GM12878 (cell line): Measurements from ENCODE around the gene TRIOBP. TPM values are rescaled to one million over a fixed set of nuclear protein-coding genes. Genes with fewer than 3 reads are reported as not detected.
A peak's percentile ranks its signal among the peaks of the same experiment; 100 is the strongest.
"Not testable (repeated sequence)": the region's sequence is repeated elsewhere in the genome, so short reads cannot be mapped to it uniquely, and the experiment has no call there.

Experiments
- ATAC-seq: fragments of 200-7000 bp; cut with Tn5 transposase; 3 replicates; pipeline ENCODE4 v1.9.1; 2020; ENCODE audit warnings: mild to moderate bottlenecking, moderate library complexity
- BruUV-seq: library from RNA; stranded (reverse); fragments of 400-500 nt; replicated peaks from 2 replicates; lab custom pipeline; 2021; lab: Mats Ljungman, UMichigan
- CTCF ChIA-PET: fragments of 300-600 bp; sonication (Branson Sonifier 250); formaldehyde crosslinking; extraction: SDS; loops from one replicate; lab custom pipeline; 2021; ENCODE audit warnings: inconsistent platforms; lab: Yijun Ruan, JAX
- POLR2A ChIA-PET: fragments of 350-600 bp; formaldehyde crosslinking; extraction: SDS; loops from one replicate; lab custom pipeline; 2021; ENCODE audit warnings: inconsistent platforms; lab: Charles Lee
- RAD21 ChIA-PET: fragments of 300-600 bp; sonication (Branson Sonifier 250); formaldehyde crosslinking; loops from one replicate; lab custom pipeline; 2023; ENCODE audit warnings: antibody characterized with exemption; ENCODE audit not compliant: unreplicated experiment; lab: Charles Lee
- SMC1A ChIA-PET: fragments of 300-600 bp; sonication (Branson Sonifier 250); formaldehyde crosslinking; loops from one replicate; lab custom pipeline; 2023; ENCODE audit not compliant: unreplicated experiment, uncharacterized antibody; lab: Charles Lee
- DNase-seq: peaks from one replicate; pipeline ENCODE4 v3.0.0-alpha.2; 2011; ENCODE audit warnings: low read depth, low spot score
- FAIRE-seq: peaks from 3 replicates; lab custom pipeline; 2011; peaks lifted over from hg19 to GRCh38; lab: Jason Lieb, UNC
- H2AFZ ChIP-seq: 2 replicates; pipeline ENCODE4 v1.6.0; 2011; ENCODE audit warnings: low read depth, low read length, control low read depth; ENCODE audit not compliant: control insufficient read depth
- H3K27ac ChIP-seq: 2 replicates; pipeline ENCODE4 v1.5.1; 2011; ENCODE audit warnings: control low read depth; ENCODE audit not compliant: control insufficient read depth, insufficient read depth
- H3K27me3 ChIP-seq, 2 experiments: replicated peaks in 1 of 2; 2 replicates each; pipeline versions ENCODE4 v1.6.0 to v1.6.1; 2011; ENCODE audit warnings: low read length in 1 of 2; ENCODE audit not compliant: control insufficient read depth in 2 of 2, insufficient read depth in 2 of 2
- H3K36me3 ChIP-seq, 2 experiments: 2 replicates each; pipeline ENCODE4 v1.5.1; 2011; ENCODE audit warnings: low read length in 1 of 2; ENCODE audit not compliant: control insufficient read depth in 2 of 2, insufficient read depth in 2 of 2
- H3K4me1 ChIP-seq: 2 replicates; pipeline ENCODE4 v1.6.1; 2011; ENCODE audit warnings: mild to moderate bottlenecking, low read length, moderate library complexity, mixed read lengths; ENCODE audit not compliant: control insufficient read depth, insufficient read depth
- H3K4me2 ChIP-seq: 2 replicates; pipeline ENCODE4 v1.6.0; 2011; ENCODE audit warnings: control low read depth; ENCODE audit not compliant: control insufficient read depth, insufficient read depth
- H3K4me3 ChIP-seq: fragments of 200-600 bp; sonication (generic); 2 replicates; pipeline ENCODE4 v1.5.1; 2016
- H3K79me2 ChIP-seq: 2 replicates; pipeline ENCODE4 v1.6.0; 2011; ENCODE audit warnings: low read length; ENCODE audit not compliant: control insufficient read depth, insufficient read depth
- H3K9ac ChIP-seq: 2 replicates; pipeline ENCODE4 v1.8.0; 2011; ENCODE audit warnings: low read length, control low read depth, mixed read lengths; ENCODE audit not compliant: control insufficient read depth, insufficient read depth
- H3K9me3 ChIP-seq: replicated peaks from 3 replicates; pipeline ENCODE4 v1.5.1; 2011; ENCODE audit warnings: mild to moderate bottlenecking, low read length; ENCODE audit not compliant: control insufficient read depth, insufficient read depth
- H4K20me1 ChIP-seq: 2 replicates; pipeline ENCODE4 v1.6.0; 2011; ENCODE audit not compliant: control insufficient read depth, insufficient read depth
- JUNB ChIP-seq: IDR thresholded peaks from 2 replicates; pipeline ENCODE4 v1.6.1; 2016; ENCODE audit warnings: antibody characterized with exemption, mild to moderate bottlenecking
- NBN ChIP-seq: fragments of 450-650 bp; IDR thresholded peaks from 2 replicates; pipeline ENCODE4 v1.6.1; 2016
- NR2C1 ChIP-seq: fragments of 450-650 bp; IDR thresholded peaks from 2 replicates; pipeline ENCODE4 v1.6.1; 2017; ENCODE audit warnings: antibody characterized with exemption, mild to moderate bottlenecking, moderate library complexity
- SUPT20H ChIP-seq: IDR thresholded peaks from 2 replicates; pipeline ENCODE4 v1.6.1; 2011; ENCODE audit warnings: low read depth, mild to moderate bottlenecking, low read length, moderate library complexity, borderline replicate concordance; ENCODE audit not compliant: control insufficient read depth
- WGBS: methylation state at CpG from one replicate; pipeline ENCODE4 v1.1.6; 2016; ENCODE audit warnings: low lambda C conversion rate; ENCODE audit not compliant: insufficient replicate concordance, insufficient coverage; ENCODE audit errors: missing lambda C conversion rate; 5-methylcytosine and 5-hydroxymethylcytosine counted together
- in situ Hi-C: fragments of 300-500 bp; cut with MboI; formaldehyde crosslinking; loops from 9 replicates; pipeline ENCODE4 v1.14.3; 2018; ENCODE audit warnings: mixed read lengths
- intact Hi-C: fragments of 100-400 bp; cut with micrococcal nuclease; formaldehyde crosslinking; loops from one replicate; pipeline ENCODE4 v1.14.2; 2022; ENCODE audit not compliant: unreplicated experiment
- polyA plus RNA-seq, 11 experiments: library from polyadenylated mRNA; depleted of rRNA in 4 of 11; unstranded in 6 of 11; stranded (reverse) in 5 of 11; fragments of >200 nt; fragmentation: Nextera tagmentation in 4 of 11; fragmentation: Illumina TruSeq in 1 of 11; extraction: Ambion mirVana in 4 of 11; extraction: Trizol in 1 of 11; gene quantifications; 1 replicate in 1 of 11; 2 replicates in 10 of 11; pipeline versions ENCODE4 v1.2.1 to v1.2.3, GENCODE V29; 2011 to 2016; ENCODE audit warnings: inconsistent platforms in 2 of 11, missing spikeins in 2 of 11, low read depth in 1 of 11
- total RNA-seq, 4 experiments: library from RNA; depleted of rRNA in 3 of 4; stranded (reverse); fragments of >200 nt in 3 of 4; fragmentation: Illumina TruSeq in 1 of 4; extraction: Trizol in 1 of 4; gene quantifications; 2 replicates each; pipeline versions ENCODE4 v1.2.1 to v1.2.3, GENCODE V29; 2013 to 2021
- TF ChIP-seq, protein P1 (sequence below): IDR thresholded peaks from 2 replicates; pipeline ENCODE4 v1.6.1; 2012; ENCODE audit warnings: low read depth, low read length, improper control_type of control experiment

Gene TRIOBP
- total and polyA plus RNA-seq, 10 of the 15 experiments (the other 5 are each of a cell fraction or from before 2014, with no cell fraction given) = 0.21 to 23.6 (median 11.9) TPM

- TF ChIP-seq JUNB (no peak), NBN (0 out of 2 replicates have a peak, but pooled peaks have one; percentile 25), NR2C1 (no peak), SUPT20H (no peak)
- TF ChIP-seq, protein P1, sequence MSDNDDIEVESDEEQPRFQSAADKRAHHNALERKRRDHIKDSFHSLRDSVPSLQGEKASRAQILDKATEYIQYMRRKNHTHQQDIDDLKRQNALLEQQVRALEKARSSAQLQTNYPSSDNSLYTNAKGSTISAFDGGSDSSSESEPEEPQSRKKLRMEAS = peak; percentile 41; the same call in 1 of the 2 replicates
Observed at GRCh38 chr22:37797874-37798500, 101.1 kb downstream of the TRIOBP start (continued).

DNA sequence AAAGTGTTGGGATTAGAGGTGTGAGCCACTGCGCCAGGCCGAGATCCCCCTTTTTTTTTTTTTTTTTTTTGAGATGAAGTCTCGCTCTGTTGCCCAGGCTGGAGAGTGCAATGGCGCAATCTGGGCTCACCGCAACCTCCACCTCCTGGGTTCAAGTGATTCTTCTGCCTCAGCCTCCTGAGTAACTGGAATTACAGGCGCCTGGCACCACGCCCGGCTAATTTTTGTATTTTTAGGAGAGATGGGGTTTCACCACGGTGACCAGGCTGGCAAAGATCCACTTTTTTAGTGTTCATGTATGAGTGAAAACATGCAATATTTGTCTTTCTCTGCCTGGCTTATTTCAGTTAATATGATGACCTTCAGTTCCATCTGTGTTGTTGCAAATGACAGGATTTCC lies 103.1 kb downstream of the TRIOBP start:
- ATAC-seq, H3K9me3 ChIP-seq, H3K27ac ChIP-seq, intact Hi-C loops, H2AFZ ChIP-seq, POLR2A ChIA-PET, in situ Hi-C loops, H3K36me3 ChIP-seq, BruUV-seq, H3K4me1 ChIP-seq, H3K4me3 ChIP-seq, H3K9ac ChIP-seq, H3K79me2 ChIP-seq, SMC1A ChIA-PET, H4K20me1 ChIP-seq, CTCF ChIA-PET, H3K4me2 ChIP-seq, FAIRE-seq, DNase-seq: not testable (repeated sequence)
- 60% methylated on average over 6 of the region's 9 CpGs for WGBS
- RAD21 ChIA-PET = interaction anchor here (0.7 kb wide), 1 partner anchor 784 kb away, joined by 3 read pairs; no protein-coding TSS in a partner anchor
- H3K27me3 ChIP-seq = peaks cover 2 to 16% of the 10 kb centered on the region in 2 experiments
